Measurements from ENCODE around the gene COL5A3. TPM values are rescaled to one million over a fixed set of nuclear protein-coding genes. Genes with fewer than 3 reads are reported as not detected.
"Not testable (repeated sequence)": the region's sequence is repeated elsewhere in the genome, so short reads cannot be mapped to it uniquely, and the experiment has no call there.

Gene COL5A3
- total RNA-seq, 1 donor from 2014 or later, result 0.63 TPM

DNA sequence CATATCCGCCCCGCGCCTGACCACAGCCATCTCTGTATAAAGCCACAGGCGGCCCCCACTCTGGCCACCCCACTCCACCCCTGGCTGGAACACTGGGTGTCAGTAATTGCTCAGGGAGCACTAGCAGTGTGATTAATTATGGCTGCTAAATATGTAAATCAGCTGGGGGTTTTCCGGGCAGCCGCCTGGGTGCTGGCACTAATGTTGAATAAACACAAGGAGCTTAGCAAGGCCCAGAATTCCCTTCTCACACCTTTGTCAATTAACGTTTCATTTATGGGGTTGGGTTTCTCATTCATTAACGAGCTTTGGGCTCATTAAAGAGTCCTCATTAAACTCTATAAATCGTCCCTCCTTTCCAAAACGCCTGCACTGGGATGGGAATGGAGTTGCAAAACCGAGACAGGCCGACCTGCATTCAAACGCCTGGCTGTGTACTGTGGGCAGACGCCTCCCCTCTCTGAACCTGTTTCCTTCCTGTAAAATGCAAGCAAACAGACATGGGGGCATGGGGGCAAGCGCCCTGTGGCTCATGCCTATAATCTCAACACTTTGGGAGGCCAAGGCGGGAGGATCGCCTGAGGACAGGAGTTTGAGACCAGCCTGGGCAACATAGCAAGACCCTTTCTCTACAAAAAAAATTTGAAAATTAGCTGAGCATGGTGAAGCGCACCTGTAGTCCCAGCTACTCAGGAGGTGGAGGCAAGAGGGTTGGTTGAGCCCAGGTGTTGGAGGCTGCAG lies 56.3 kb downstream of the COL5A3 start:
- no peaks in the 10 kb centered on the region for H3K9me3 Mint-ChIP-seq
- no peak overlapping the region for H3K27ac Mint-ChIP-seq
- no peak for DNase-seq
- intact Hi-C loops (cut with micrococcal nuclease), result no loop called here
- no peaks in the 10 kb centered on the region for H3K36me3 Mint-ChIP-seq (ENCODE audit: low read depth)
- no peaks in the 10 kb centered on the region for H3K4me1 Mint-ChIP-seq
- H3K4me3 Mint-ChIP-seq, result no peak overlapping the region
- H3K27me3 Mint-ChIP-seq, result no peaks in the 10 kb centered on the region

DNA sequence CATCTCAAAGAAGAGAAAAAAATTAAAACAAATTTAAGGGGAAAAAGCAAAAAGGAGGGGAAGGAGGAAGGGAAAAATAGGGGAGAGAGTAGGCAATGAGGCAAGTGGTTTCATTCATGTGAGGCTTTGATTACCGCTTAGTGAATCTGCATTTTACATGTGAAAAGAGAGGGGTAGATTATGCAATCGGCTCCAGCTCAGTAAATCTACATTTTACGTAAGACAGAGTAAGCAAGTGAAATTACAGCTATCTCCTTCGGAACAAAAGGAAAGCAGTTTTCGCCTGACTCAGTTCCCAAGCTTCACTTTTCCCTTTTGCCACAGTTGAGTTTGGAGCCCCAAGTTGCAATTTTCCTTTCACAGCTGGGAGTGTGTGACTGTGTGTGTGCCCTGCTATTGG lies 58.0 kb downstream of the COL5A3 start:
- Mint-ChIP-seq H3K9me3 (no peaks in the 10 kb centered on the region), H3K27ac (no peak overlapping the region), H3K4me3 (no peak overlapping the region), H3K36me3 (ENCODE audit: low read depth) (no peaks in the 10 kb centered on the region), H3K4me1 (no peaks in the 10 kb centered on the region), H3K27me3 (no peaks in the 10 kb centered on the region)
- DNase-seq, result no peak
- intact Hi-C loops (cut with micrococcal nuclease), result no loop called here

DNA sequence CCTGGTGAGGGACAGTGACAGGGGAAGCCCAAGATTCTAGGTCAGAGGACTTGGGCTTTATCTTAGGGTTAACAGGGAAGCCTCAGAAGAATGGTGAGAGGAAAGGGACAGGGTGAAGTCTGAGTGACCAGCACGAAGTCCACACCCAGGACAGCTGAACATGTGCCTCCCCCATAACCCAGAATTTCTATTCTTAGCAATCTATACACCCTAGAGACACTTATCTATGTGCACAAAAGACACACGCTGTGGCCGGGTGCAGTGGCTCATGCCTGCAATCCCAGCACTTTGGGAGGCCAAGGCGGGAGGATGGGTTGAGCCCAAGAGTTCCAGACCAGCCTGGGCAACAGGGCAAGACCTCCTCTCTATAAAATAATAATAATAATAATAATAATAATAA lies 62.9 kb downstream of the COL5A3 start:
- DNase-seq, result no peak
- peaks cover 3% of the 10 kb centered on the region for H3K4me1 Mint-ChIP-seq
- H3K4me3 Mint-ChIP-seq, result no peak overlapping the region
- H3K27ac Mint-ChIP-seq, result no peak overlapping the region
- no peaks in the 10 kb centered on the region for H3K36me3 Mint-ChIP-seq (ENCODE audit: low read depth)
- peaks cover 4% of the 10 kb centered on the region for H3K27me3 Mint-ChIP-seq
- H3K9me3 Mint-ChIP-seq, result peaks cover 1% of the 10 kb centered on the region
- intact Hi-C loops (cut with micrococcal nuclease), result no loop called here

DNA sequence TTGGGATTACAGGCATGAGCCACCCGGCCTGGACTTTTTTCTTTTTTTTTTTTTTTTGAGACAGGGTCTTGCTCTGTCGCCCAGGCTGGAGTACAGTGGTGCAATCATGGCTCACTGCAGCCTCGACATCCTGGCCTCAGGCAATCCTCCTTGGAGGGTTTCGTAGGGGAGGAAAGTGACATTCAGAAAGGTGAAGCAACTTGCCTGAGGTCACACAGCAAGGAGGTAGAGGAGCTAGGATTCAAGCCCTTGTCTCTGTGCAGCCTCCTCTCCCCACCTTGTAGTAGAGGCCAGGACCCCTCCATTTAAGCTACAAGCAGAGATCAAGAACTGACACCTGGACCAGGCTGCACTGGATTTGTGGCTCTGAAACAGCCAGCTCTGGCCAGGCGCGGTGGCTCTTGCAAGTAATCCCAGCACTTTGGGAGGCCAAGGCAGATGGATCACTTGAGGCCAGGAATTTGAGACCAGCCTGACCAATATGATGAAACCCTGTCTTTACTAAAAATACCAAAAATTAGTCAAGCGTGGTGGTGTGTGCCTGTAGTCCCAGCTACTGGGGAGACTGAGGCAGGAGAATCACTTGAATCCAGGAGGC lies 63.7 kb downstream of the COL5A3 start:
- not testable (repeated sequence) for H3K27me3 Mint-ChIP-seq, H3K9me3 Mint-ChIP-seq, H3K4me3 Mint-ChIP-seq

DNA sequence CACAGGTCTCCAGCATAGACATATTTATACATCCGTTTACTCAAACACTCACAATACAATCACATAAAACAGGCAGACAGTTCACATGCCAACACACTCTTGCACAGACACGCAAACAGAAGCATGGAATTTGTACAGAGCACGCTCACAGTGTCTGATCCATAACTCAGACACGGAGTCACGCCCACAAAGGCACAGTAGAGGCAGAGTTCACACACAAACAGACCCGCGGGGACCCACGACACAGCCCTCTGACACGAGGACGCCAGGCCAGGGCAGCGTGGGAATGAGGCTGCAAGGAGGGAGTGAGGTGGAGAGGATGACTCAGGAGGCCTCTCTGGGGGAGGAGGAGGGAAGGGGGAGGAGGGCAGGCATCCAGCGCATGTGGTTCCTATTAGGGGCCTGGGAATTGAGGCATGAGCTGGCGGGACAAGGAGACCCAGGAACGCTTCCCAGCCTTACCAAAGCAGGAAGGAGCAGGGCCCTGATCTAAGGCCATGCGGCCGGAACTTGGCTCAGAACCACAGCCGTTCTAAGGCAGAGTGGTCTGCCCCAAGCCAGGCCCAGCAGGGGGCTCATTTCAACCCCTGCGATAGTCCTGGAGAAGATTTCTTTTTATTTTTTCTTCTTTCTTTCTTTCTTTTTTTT lies 64.9 kb downstream of the COL5A3 start:
- Mint-ChIP-seq H3K4me1 (peaks cover 3% of the 10 kb centered on the region), H3K27me3 (peaks cover 11% of the 10 kb centered on the region), H3K4me3 (no peak overlapping the region)

More for the DNA sequence above, 63.7 kb downstream of the COL5A3 start:
- intact Hi-C loops (cut with micrococcal nuclease); H3K4me1 Mint-ChIP-seq; DNase-seq; H3K36me3 Mint-ChIP-seq (ENCODE audit: low read depth); H3K27ac Mint-ChIP-seq: not testable (repeated sequence)

DNA sequence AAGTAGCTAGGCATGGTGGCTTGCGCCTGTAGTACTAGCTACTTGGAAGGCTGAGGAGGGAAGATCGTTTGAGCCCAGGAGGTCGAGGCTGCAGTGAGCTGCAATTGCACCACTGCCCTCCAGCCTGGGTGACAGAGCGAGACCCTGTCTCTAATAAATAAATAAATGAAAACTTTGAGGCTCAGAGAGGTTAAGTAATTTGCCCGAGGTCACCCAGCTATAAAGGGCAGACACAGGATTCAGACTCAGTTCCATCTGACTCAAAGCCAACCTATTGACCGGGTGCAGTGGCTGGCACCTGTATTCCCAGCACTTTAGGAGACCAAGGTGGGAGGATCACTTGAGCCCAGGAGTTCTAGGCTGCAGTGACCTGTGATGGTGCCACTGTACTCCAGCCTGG lies 66.6 kb downstream of the COL5A3 start:
- intact Hi-C loops (cut with micrococcal nuclease), result no loop called here
- Mint-ChIP-seq H3K27ac (no peak overlapping the region), H3K36me3 (ENCODE audit: low read depth) (no peaks in the 10 kb centered on the region), H3K4me1 (peaks cover 3% of the 10 kb centered on the region), H3K27me3 (peaks cover 15% of the 10 kb centered on the region), H3K4me3 (no peak overlapping the region), H3K9me3 (peaks cover 4% of the 10 kb centered on the region)
- no peak for DNase-seq

More for the DNA sequence above, 64.9 kb downstream of the COL5A3 start:
- Mint-ChIP-seq H3K27ac (no peak overlapping the region), H3K36me3 (ENCODE audit: low read depth) (no peaks in the 10 kb centered on the region), H3K9me3 (peaks cover 4% of the 10 kb centered on the region)
- DNase-seq, result no peak
- intact Hi-C loops (cut with micrococcal nuclease), result no loop called here

DNA sequence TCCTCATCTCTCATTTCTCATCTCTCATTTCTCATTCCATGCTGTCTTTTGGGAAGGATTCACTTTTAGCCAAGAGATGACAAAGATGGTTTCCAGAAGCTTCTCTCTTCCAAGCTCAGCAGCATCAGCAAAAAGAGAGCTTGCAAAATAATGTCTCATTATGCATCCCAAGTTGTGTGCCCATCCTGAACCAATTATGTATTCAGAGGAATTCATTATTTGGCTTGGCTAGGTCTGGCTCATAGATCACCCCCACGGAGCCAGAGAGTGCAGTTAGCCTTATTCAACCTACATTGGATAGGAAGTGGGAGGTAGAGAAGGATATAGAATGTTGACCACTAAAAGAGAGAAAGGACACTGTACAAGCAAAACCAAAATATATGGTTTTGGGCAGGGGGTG lies 68.6 kb downstream of the COL5A3 start:
- H3K4me1 Mint-ChIP-seq, result peaks cover 6% of the 10 kb centered on the region
- H3K27me3 Mint-ChIP-seq, result peaks cover 26% of the 10 kb centered on the region
- H3K27ac Mint-ChIP-seq, result no peak overlapping the region
- DNase-seq, result no peak
- intact Hi-C loops (cut with micrococcal nuclease), result no loop called here
- H3K36me3 Mint-ChIP-seq (ENCODE audit: low read depth), result no peaks in the 10 kb centered on the region
- H3K9me3 Mint-ChIP-seq, result peaks cover 4% of the 10 kb centered on the region
- H3K4me3 Mint-ChIP-seq, result no peak overlapping the region

DNA sequence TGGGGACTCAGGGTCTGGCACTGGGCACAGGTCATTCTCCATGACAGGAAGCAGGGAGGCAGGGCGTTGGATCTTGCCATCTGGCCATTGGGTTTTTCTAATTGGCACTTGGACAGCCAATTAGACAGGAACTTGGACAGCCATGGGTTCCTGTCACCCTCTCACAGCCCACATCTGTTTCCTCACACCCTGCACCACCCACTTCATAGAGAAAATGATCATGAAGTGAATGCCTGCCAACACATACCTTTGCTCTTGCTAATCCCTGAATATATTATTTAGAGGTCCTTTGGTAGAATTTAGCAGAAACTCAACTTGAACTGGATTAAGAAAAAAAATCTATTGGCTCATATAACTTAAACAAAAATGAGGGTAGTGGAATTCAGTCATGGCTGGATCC lies 69.1 kb downstream of the COL5A3 start:
- H3K4me1 Mint-ChIP-seq, result peaks cover 6% of the 10 kb centered on the region
- DNase-seq, result no peak
- H3K36me3 Mint-ChIP-seq (ENCODE audit: low read depth), result no peaks in the 10 kb centered on the region
- no peak overlapping the region for H3K27ac Mint-ChIP-seq
- H3K9me3 Mint-ChIP-seq, result peaks cover 4% of the 10 kb centered on the region
- H3K4me3 Mint-ChIP-seq, result no peak overlapping the region
- intact Hi-C loops (cut with micrococcal nuclease), result no loop called here
- H3K27me3 Mint-ChIP-seq, result peaks cover 27% of the 10 kb centered on the region

DNA sequence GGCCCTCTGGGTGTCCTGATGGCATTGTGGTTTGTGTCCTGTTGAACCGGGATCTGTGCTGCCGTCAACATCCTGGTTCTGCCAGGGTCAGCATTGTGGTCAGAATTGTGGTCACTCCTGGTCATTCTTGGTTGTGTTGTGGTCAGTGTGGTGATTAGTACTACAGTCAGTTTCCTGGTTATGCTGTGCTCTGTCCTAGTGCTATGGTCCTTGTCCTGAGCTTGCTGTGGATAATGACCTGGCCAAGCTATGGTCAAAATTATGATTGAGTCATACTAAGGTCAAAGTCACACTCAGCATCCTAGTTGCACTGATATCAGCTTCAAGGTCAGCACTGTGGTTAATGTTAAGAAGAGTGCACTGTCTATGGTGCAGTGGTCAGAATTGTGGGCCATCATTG lies 69.5 kb downstream of the COL5A3 start:
- peaks cover 6% of the 10 kb centered on the region for H3K4me1 Mint-ChIP-seq
- DNase-seq, result no peak
- H3K36me3 Mint-ChIP-seq (ENCODE audit: low read depth), result no peaks in the 10 kb centered on the region
- intact Hi-C loops (cut with micrococcal nuclease), result no loop called here
- peaks cover 4% of the 10 kb centered on the region for H3K9me3 Mint-ChIP-seq
- peaks cover 28% of the 10 kb centered on the region for H3K27me3 Mint-ChIP-seq
- H3K4me3 Mint-ChIP-seq, result no peak overlapping the region
- H3K27ac Mint-ChIP-seq, result no peak overlapping the region

DNA sequence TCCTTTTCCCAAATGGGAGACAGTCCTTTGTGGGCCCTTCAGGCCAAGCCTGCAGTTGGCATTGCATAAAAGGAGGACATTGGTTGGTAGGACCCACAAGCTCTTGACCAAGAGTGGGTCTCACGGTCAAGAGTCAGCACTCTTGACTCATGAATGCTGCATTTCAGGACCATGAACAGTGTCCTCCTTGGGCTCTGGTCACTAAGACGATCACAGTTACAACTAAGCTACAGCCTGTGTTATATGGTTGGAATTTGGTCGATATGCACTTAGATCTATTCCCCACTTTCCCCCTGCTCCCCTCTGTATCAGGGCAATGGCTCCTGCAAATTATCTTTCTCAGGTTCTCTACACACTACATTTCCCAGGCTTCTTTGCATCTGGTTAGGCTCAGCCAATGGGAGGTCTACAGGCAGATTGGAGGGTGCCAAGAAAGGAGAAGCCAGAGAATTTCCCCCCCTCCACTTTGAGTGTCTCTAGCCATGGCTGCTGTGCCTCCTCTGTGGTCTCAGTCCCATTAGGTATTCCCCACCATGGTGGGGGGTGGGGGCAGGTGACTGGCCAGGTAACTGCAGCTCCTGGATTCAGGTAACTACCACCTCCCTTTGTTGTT lies 70.9 kb downstream of the COL5A3 start:
- DNase-seq, result no peak
- H3K4me3 Mint-ChIP-seq, result no peak overlapping the region
- no peak overlapping the region for H3K27ac Mint-ChIP-seq
- peaks cover 6% of the 10 kb centered on the region for H3K4me1 Mint-ChIP-seq
- peaks cover 41% of the 10 kb centered on the region for H3K27me3 Mint-ChIP-seq
- intact Hi-C loops (cut with micrococcal nuclease), result loop anchor here (10.0 kb wide), 1 partner anchor 175 kb away; the partner anchor contains the start of genes EIF3G and P2RY11
- no peaks in the 10 kb centered on the region for H3K36me3 Mint-ChIP-seq (ENCODE audit: low read depth)
- peaks cover 4% of the 10 kb centered on the region for H3K9me3 Mint-ChIP-seq

DNA sequence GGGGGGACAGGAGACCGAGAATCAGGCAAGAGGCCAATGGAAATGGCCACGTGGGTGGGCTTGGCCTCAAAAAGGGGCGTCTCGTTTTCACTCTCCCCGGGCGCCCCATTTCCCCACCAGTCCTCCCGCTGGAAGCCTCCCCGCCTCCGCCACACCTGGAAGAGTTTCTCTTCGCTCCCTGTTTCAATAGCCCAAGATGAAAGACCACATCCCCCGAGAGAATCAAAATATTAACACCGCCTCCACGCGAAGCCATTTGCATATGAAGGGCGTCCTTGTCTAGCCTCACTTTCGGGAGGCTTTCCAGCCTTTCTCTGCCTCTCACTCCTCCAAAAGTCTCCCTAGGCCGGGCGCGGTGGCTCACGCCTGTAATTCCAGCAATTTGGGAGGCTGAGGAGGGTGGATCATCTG lies 73.3 kb downstream of the COL5A3 start:
- intact Hi-C loops (cut with micrococcal nuclease), result loop anchor here (10.0 kb wide), 1 partner anchor 178 kb away; the partner anchor contains the start of genes EIF3G and P2RY11
- H3K27ac Mint-ChIP-seq, result no peak overlapping the region
- peaks cover 48% of the 10 kb centered on the region for H3K27me3 Mint-ChIP-seq
- no peaks in the 10 kb centered on the region for H3K36me3 Mint-ChIP-seq (ENCODE audit: low read depth)
- peaks cover 6% of the 10 kb centered on the region for H3K4me1 Mint-ChIP-seq
- DNase-seq, result no peak
- peak overlapping the region; percentile 67 for H3K4me3 Mint-ChIP-seq
- no peaks in the 10 kb centered on the region for H3K9me3 Mint-ChIP-seq

DNA sequence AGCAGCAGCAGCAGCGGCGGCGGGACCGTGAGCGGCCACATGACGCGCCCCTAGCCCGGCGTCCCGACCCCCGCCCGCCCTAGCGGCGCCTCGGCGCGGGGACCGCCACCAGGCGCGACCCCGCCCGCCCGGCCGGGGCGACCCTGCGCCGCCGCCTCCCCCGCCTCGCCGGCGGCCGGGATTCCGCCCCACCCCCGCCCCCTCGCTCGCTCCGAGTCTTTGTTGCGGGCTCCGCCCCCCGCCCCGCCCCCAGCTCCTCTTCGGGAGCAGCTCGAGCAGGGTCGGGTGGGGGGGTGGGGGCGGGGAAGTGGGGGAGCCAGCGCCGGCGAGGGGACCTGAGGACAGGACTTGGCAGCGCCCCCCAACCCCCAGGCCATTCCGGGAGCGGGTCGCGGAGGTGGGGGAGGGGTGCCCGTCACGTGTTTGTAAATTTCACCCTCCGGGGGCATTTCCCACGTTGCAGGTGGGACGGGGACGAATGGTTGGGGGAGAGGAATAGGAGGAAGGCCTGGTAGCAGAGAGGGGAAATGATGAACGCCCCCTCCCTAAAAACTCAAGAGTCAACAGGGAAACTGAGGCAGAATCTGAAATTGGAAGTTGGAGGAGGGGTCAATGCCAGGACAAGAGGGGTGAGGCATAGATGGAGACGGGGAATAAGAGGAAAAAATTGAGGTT lies 73.8 kb downstream of the COL5A3 start, which contains the start of gene OLFM2:
Gene OLFM2, minus strand, starts transcription at position 190 of the 675 bp plus-strand sequence. Its CDS starts 149 bp downstream, at position 41.
- H3K9me3 Mint-ChIP-seq, result no peaks in the 10 kb centered on the region
- H3K27me3 Mint-ChIP-seq, result peaks cover 51% of the 10 kb centered on the region
- no peaks in the 10 kb centered on the region for H3K36me3 Mint-ChIP-seq (ENCODE audit: low read depth)
- H3K4me1 Mint-ChIP-seq, result peaks cover 6% of the 10 kb centered on the region
- DNase-seq, result no peak
- intact Hi-C loops (cut with micrococcal nuclease), result loop anchor here (10.0 kb wide), 1 partner anchor 178 kb away; the partner anchor contains the start of genes EIF3G and P2RY11
- peak within 1 kb of the TSS; percentile 67 for H3K4me3 Mint-ChIP-seq
- no peak within 1 kb of the TSS for H3K27ac Mint-ChIP-seq
